ENCODE data around the gene PSKH1. TPM values are rescaled to one million over a fixed set of nuclear protein-coding genes. Genes with fewer than 3 reads are reported as not detected.

The PSKH1 gene
- total RNA-seq, 2 experiments from 2014 or later = 11.4 to 13.3 TPM

DNA sequence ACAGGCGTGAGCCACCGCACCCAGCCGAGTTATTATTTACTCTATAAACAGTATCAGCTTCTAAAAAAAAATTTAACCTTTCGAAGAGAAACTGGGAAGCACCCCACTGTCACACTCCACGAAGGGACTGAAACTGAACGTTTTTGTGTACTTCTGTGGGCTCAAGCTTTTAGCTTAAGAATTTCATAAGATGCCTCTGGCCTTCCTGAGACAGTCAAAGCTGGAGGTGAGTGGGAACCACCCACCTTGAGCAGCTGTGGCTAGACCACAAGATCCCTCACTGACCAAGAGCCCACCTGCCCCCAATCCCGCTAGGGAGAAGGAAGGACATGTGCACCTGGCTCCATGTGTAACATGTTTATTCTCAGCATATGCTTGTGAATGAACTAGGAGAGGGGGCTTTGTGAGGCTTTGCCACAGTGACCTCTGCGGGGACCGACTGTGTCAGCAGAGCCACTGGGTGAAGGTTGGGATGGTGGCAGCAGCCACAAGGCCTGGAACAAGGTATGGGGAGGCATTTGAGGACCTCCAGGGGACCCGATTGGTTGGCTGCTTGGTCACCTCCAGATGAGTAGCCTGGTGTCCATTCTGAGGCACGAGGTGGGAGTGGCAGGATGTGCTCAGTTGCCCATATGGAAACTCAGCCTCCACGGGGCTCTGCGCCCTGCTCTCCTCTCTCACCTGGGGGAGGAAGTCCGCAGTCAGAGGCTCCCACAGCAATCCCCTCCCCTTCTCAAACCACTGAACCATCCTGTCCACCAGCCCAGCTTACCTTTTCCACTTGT lies 82.5 kb downstream of the PSKH1 start:
- H3K27me3 ChIP-seq (ENCODE audit: control insufficient read depth in 1 of 2, insufficient read depth in 2 of 2, low read length in 2 of 2) = no peaks in the 10 kb centered on the region
- no peak for DNase-seq
- H3K9me3 ChIP-seq (ENCODE audit: control insufficient read depth in 1 of 2, insufficient read depth in 1 of 2, low read length in 2 of 2) = no peaks in the 10 kb centered on the region
- CTCF ChIA-PET = no interaction called here
- POLR2A ChIA-PET = no interaction called here
- Mint-ChIP-seq H3K36me3 (ENCODE audit: low read depth) (no peaks in the 10 kb centered on the region), H3K27me3 (no peaks in the 10 kb centered on the region), H3K4me1 (ENCODE audit: low read depth) (no peaks in the 10 kb centered on the region), H3K27ac (no peak overlapping the region), H3K9me3 (no peaks in the 10 kb centered on the region), H3K4me3 (no peak overlapping the region)
- H3K27ac ChIP-seq (ENCODE audit: low read depth in 1 of 2, low read length in 2 of 2) = no peak overlapping the region
- H3K4me1 ChIP-seq (ENCODE audit: insufficient read depth, low read length) = no peaks in the 10 kb centered on the region
- H3K4me3 ChIP-seq (ENCODE audit: low read length) = no peak overlapping the region
- no peak for TF ChIP-seq CTCF (IDR thresholded peaks at IDR 0.05)
- intact Hi-C loops (cut with DNase I, micrococcal nuclease) = no loop called here
- no peak for ATAC-seq (ENCODE audit: poor library complexity)
- no peaks in the 10 kb centered on the region for H3K36me3 ChIP-seq (ENCODE audit: insufficient read depth, low read length)

GRCh38 chr16:67976205-67976604 lies 83.2 kb downstream of the PSKH1 start:
- H3K4me3 ChIP-seq (ENCODE audit: low read length) = no peak overlapping the region
- H3K9me3 Mint-ChIP-seq = no peaks in the 10 kb centered on the region
- no peaks in the 10 kb centered on the region for H3K36me3 ChIP-seq (ENCODE audit: insufficient read depth, low read length)
- no peaks in the 10 kb centered on the region for H3K4me1 ChIP-seq (ENCODE audit: insufficient read depth, low read length)
- no peaks in the 10 kb centered on the region for H3K27me3 ChIP-seq (ENCODE audit: control insufficient read depth in 1 of 2, insufficient read depth in 2 of 2, low read length in 2 of 2)
- intact Hi-C loops (cut with DNase I, micrococcal nuclease) = no loop called here
- H3K27ac Mint-ChIP-seq = no peak overlapping the region
- H3K9me3 ChIP-seq (ENCODE audit: control insufficient read depth in 1 of 2, insufficient read depth in 1 of 2, low read length in 2 of 2) = no peaks in the 10 kb centered on the region
- no peak overlapping the region for H3K4me3 Mint-ChIP-seq
- H3K4me1 Mint-ChIP-seq (ENCODE audit: low read depth) = no peaks in the 10 kb centered on the region
- CTCF ChIA-PET = no interaction called here
- POLR2A ChIA-PET = interaction anchor here (0.6 kb wide), 1 partner anchor 10 kb away, joined by 4 read pairs; no protein-coding TSS in a partner anchor
- no peaks in the 10 kb centered on the region for H3K27me3 Mint-ChIP-seq
- no peak overlapping the region for H3K27ac ChIP-seq (ENCODE audit: low read depth in 1 of 2, low read length in 2 of 2)
- H3K36me3 Mint-ChIP-seq (ENCODE audit: low read depth) = no peaks in the 10 kb centered on the region
- ATAC-seq (ENCODE audit: poor library complexity) = no peak
- no peak for TF ChIP-seq CTCF (IDR thresholded peaks at IDR 0.05)
- no peak for DNase-seq

- Histone ChIP-seq H3K36me3 (ENCODE audit: insufficient read depth, low read length) (no peaks in the 10 kb centered on the region), H3K27ac (ENCODE audit: low read depth in 1 of 2, low read length in 2 of 2) (no peak overlapping the region), H3K4me3 (ENCODE audit: low read length) (no peak overlapping the region), H3K4me1 (ENCODE audit: insufficient read depth, low read length) (no peaks in the 10 kb centered on the region), H3K27me3 (ENCODE audit: control insufficient read depth in 1 of 2, insufficient read depth in 2 of 2, low read length in 2 of 2) (no peaks in the 10 kb centered on the region), H3K9me3 (ENCODE audit: control insufficient read depth in 1 of 2, insufficient read depth in 1 of 2, low read length in 2 of 2) (no peaks in the 10 kb centered on the region)
- Mint-ChIP-seq H3K27ac (no peak overlapping the region), H3K4me3 (no peak overlapping the region), H3K36me3 (ENCODE audit: low read depth) (no peaks in the 10 kb centered on the region), H3K9me3 (no peaks in the 10 kb centered on the region), H3K4me1 (ENCODE audit: low read depth) (no peaks in the 10 kb centered on the region), H3K27me3 (no peaks in the 10 kb centered on the region)
- POLR2A ChIA-PET = no interaction called here
- ATAC-seq (ENCODE audit: poor library complexity) (no peak), DNase-seq (no peak)
- CTCF ChIA-PET = no interaction called here
- no peak for TF ChIP-seq CTCF (IDR thresholded peaks at IDR 0.05)
- intact Hi-C loops (cut with DNase I, micrococcal nuclease) = no loop called here
Measured at GRCh38 chr16:67977005-67977404, 84.0 kb downstream of the PSKH1 start.

All from CD4-positive, alpha-beta T cell (primary cell).